Measurements from ENCODE around the gene ZC2HC1B. TPM values are rescaled to one million over a fixed set of nuclear protein-coding genes. Genes with fewer than 3 reads are reported as not detected.

ZC2HC1B gene
- total and polyA plus RNA-seq, 12 donors = 0.28 TPM; not detected in 11

DNA sequence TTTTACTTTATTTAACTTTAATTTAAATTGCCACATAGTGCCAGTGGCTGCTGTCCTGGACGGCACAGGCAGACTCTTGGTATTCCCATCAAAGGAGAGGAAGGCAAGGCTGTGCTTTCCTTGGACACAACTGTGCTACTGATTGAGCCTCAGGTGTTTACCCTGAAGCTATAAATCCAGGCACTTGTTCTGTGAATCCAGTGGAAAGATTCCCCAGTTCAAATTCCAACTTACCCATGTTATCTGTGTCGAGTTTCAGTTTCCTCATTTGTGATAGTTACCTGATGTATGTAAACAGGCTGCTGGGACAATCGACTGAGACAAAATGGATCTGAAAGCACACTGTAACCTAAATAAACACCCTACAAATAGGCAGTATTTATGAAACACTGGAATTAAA lies 86.6 kb downstream of the ZC2HC1B start:
- H3K36me3 ChIP-seq = peaks cover 0 to 36% (median 6%) of the 10 kb centered on the region in 9 donors
- ATAC-seq = no peak
- H3K9me3 ChIP-seq = peaks cover 0 to 11% (median 0%) of the 10 kb centered on the region in 11 donors
- H3K4me1 ChIP-seq = no peaks in the 10 kb centered on the region
- no peak for DNase-seq
- no peak overlapping the region for H3K27ac ChIP-seq
- no peaks in the 10 kb centered on the region for H3K27me3 ChIP-seq
- TF ChIP-seq, protein P1, sequence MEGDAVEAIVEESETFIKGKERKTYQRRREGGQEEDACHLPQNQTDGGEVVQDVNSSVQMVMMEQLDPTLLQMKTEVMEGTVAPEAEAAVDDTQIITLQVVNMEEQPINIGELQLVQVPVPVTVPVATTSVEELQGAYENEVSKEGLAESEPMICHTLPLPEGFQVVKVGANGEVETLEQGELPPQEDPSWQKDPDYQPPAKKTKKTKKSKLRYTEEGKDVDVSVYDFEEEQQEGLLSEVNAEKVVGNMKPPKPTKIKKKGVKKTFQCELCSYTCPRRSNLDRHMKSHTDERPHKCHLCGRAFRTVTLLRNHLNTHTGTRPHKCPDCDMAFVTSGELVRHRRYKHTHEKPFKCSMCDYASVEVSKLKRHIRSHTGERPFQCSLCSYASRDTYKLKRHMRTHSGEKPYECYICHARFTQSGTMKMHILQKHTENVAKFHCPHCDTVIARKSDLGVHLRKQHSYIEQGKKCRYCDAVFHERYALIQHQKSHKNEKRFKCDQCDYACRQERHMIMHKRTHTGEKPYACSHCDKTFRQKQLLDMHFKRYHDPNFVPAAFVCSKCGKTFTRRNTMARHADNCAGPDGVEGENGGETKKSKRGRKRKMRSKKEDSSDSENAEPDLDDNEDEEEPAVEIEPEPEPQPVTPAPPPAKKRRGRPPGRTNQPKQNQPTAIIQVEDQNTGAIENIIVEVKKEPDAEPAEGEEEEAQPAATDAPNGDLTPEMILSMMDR (IDR thresholded peaks at IDR 0.05) = no peak
- WGBS, 2 donors = 57 to 61% methylated on average over 3 of the region's 3 CpGs
- no peak overlapping the region for H3K4me3 ChIP-seq
- intact Hi-C loops (cut with DNase I) = no loop called here

DNA sequence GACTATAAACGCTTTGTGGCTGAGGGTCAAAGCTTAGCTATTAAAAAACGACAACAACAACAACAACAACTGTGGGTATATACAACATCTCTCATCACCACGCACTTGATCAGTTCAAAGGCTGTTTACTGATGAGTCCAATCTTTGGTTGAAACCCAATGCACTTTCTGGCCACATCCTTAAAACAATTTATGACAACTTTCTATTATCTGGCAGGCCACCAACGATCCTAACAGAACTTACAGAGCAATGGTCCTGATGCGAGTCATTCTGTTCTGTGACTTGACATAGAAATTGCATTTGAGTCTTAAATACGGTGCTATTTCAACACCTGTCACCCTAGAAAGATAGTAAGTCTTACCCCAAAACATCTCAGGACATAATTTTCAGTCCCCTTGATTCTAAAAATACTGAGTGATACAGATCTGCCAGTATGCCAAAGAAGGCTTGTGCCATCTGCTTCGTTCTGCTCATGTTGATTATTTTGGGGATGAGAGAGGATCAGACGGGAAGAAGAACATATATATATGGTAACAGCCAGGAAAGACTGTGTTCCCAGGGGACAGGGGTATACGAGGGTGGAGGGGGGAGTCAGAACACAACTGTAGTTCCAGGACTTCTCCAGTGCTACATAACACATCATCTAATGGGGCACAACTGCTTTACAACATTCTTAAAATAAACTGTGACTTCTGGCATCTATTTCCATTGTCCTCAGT lies 87.9 kb downstream of the ZC2HC1B start:
- Histone ChIP-seq H3K27me3 (no peaks in the 10 kb centered on the region), H3K4me1 (no peaks in the 10 kb centered on the region), H3K36me3 (peaks cover 0 to 30% (median 6%) of the 10 kb centered on the region in 9 donors), H3K4me3 (no peak overlapping the region), H3K27ac (no peak overlapping the region), H3K9me3 (peaks cover 0 to 5% (median 0%) of the 10 kb centered on the region in 11 donors)
- intact Hi-C loops (cut with DNase I) = no loop called here
- TF ChIP-seq, protein P1 (IDR thresholded peaks at IDR 0.05) = no peak
- 86 to 87% methylated on average over 9 of the region's 9 CpGs for WGBS, 2 donors
- no peak for DNase-seq
- ATAC-seq = no peak

DNA sequence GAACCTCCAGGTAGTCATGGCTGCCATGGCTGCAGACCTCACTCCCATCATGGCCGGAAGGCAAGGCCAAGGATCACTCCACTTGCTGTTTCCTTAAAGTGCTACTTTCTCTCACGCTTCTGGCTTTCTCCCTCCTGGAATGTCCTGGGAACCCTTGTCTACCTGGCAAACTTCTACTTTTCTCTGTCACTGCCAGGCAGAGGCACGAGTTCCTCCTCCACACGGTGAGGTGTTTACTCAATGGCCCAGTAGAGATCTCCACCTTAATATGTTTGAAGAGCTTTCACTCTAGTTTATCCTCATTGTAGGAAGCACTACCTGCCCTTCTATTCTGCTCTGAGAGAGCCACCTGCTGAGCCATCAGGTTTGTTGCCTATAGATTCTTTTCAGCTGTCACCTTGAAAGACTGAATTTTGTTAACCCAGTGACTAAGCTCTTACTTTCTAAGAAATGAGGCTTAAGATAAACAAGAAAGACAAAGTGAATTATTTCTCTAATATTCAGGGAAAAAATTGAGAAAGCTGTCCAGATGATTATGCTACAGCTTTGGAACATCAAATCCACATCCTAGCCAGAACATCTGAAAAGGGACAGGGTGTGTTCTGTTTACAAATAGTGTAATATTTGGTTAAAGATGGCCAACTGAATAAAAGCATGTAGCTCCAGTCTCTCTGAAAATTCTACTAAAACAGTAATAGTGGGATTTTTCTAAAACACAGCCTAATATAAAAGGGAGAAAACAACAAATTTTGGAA lies 88.8 kb downstream of the ZC2HC1B start:
- WGBS, 2 donors = 91 to 95% methylated on average over 4 of the region's 4 CpGs
- DNase-seq (no peak), ATAC-seq (no peak)
- Histone ChIP-seq H3K4me3 (no peak overlapping the region), H3K4me1 (no peaks in the 10 kb centered on the region), H3K27ac (no peak overlapping the region), H3K9me3 (no peaks in the 10 kb centered on the region), H3K36me3 (peaks cover 0 to 21% (median 3%) of the 10 kb centered on the region in 9 donors), H3K27me3 (no peaks in the 10 kb centered on the region)
- intact Hi-C loops (cut with DNase I) = no loop called here
- TF ChIP-seq, protein P1 (IDR thresholded peaks at IDR 0.05) = no peak

DNA sequence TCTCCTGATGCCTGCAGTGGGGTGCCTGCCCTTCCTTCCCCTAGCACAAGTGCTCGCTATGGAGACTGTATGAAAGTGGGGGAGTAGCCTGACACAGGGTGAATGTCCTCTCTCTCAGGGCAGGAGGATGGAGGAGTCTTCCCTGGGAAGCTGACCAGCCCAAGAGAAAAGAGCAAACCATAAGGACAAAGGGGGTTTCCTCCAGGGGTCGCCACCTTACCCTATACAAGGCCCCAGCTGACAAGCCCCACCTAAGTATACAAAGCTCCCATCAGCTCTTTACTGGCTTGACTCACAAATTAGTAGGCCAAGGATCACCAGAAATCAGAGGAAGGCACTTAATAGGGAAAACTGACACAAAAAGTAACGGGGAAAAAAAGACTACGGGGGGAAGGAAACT lies 89.6 kb downstream of the ZC2HC1B start:
- DNase-seq (no peak), ATAC-seq (no peak)
- Histone ChIP-seq H3K4me3 (no peak overlapping the region), H3K4me1 (no peaks in the 10 kb centered on the region), H3K27me3 (no peaks in the 10 kb centered on the region), H3K9me3 (no peaks in the 10 kb centered on the region), H3K27ac (no peak overlapping the region), H3K36me3 (peaks cover 0 to 25% (median 0%) of the 10 kb centered on the region in 9 donors)
- intact Hi-C loops (cut with DNase I) = no loop called here
- WGBS, 2 donors = 89 to 94% methylated on average over 4 of the region's 4 CpGs
- TF ChIP-seq, protein P1 (IDR thresholded peaks at IDR 0.05) = no peak
